ENCODE measurements around the gene ZNF534.
"Not testable (repeated sequence)": the region's sequence is repeated elsewhere in the genome, so short reads cannot be mapped to it uniquely, and the experiment has no call there.

Gene ZNF534

DNA sequence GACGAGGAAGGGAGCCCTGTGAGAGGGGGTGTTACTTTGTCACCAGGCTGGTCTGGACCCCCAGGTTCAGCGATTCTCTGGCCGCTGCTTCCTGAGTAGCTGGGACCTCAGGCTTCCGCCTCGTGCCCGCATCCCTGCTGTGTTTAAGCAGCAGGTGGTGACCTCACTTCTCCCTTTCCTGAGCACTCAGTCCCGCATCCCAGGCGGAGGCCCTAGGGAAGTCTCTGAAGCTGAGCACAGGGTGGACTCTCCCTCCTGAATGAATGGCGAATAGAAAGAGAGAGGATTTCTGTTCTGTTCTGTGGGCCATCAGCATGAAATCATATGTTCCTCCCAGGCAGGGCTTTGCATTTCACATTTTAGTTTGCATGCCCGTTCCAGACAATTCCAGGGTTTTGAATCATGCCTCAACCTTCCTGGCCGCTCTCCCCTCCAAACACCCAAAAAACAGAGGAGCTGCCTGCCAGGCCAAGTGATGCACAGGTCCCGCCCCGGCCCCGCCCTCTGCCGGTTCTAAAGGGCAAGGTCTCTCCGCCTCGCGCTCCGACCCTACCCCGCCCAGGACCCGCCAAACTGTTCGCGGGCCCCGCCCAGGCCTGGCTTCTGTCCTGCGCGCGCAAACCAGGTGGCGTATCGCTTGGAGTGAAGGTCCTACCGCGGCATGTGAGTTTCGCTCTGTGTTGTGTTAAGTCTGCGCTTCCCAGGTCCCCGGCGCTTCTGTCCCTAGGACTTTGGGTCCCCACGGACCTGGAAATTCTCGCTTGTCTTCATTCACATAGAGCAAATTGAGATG, 63.4 kb downstream of the ZNF534 start:
- no peaks in the 10 kb centered on the region for H3K27me3 ChIP-seq (ENCODE audit: insufficient read depth, poor library complexity, severe bottlenecking)
- DNase-seq (ENCODE audit: low spot score), result no peak
- H3K36me3 ChIP-seq (ENCODE audit: low read depth), result no peaks in the 10 kb centered on the region
- H3K4me1 ChIP-seq (ENCODE audit: insufficient read depth, poor library complexity, severe bottlenecking), result no peaks in the 10 kb centered on the region
- ATAC-seq (ENCODE audit: low read depth), result no peak
- H3K27ac ChIP-seq (ENCODE audit: poor library complexity, severe bottlenecking), result no peak overlapping the region
- no peak for TF ChIP-seq CTCF (IDR thresholded peaks at IDR 0.05; ENCODE audit: poor library complexity, severe bottlenecking)
- peaks cover under 1% of the 10 kb centered on the region for H3K9me3 ChIP-seq (ENCODE audit: severe bottlenecking)
- no peak overlapping the region for H3K4me3 ChIP-seq (ENCODE audit: severe bottlenecking)

DNA sequence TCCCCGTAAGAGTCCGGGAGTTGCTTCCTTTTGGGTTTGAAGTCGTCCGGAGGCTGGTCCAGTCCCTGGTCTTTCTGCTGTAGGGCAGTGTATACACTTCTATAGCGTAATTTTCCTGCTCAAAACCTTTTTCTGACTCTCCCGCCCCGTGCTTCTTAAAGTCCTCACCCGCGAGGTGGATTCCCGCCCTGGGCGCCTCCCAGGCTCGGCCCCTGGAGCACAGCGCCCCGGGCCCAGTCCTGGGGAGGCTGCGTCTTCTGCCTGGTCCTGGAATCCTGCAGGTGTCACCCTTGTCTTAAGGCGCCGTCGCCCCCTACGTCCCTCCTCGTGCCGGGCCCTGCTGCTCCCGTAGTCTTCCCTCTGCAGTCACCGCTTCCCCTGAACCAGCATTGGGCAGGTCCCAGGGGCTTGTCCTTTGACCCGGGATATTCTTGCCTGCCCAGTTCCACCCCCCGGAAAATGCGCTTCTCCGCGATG, 64.1 kb downstream of the ZNF534 start:
- no peak for TF ChIP-seq CTCF (IDR thresholded peaks at IDR 0.05; ENCODE audit: poor library complexity, severe bottlenecking)
- Histone ChIP-seq H3K27ac (ENCODE audit: poor library complexity, severe bottlenecking) (no peak overlapping the region), H3K4me1 (ENCODE audit: insufficient read depth, poor library complexity, severe bottlenecking) (no peaks in the 10 kb centered on the region), H3K27me3 (ENCODE audit: insufficient read depth, poor library complexity, severe bottlenecking) (no peaks in the 10 kb centered on the region), H3K4me3 (ENCODE audit: severe bottlenecking) (no peak overlapping the region), H3K9me3 (ENCODE audit: severe bottlenecking) (no peaks in the 10 kb centered on the region), H3K36me3 (ENCODE audit: low read depth) (no peaks in the 10 kb centered on the region)
- no peak for ATAC-seq (ENCODE audit: low read depth)
- DNase-seq (ENCODE audit: low spot score), result no peak

DNA sequence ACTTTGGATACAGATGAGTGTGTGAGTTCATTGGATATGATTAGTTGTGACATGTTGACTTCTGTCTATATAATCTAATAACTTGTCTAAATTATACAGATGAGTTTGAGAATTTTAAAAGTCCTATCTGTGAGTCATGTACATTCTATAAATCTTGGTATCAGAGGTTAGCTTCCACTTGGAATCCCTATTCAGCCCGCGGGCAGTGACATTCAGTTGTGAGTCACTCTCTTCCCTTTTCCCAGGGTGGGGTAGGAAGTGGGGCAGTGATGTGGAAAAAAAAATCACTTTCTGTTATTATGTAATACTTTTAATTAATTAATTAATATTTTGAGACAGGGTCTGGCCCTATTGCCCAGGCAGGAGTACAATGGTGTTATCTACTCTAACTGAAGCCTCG, 65.6 kb downstream of the ZNF534 start:
- Histone ChIP-seq H3K4me3 (ENCODE audit: severe bottlenecking) (no peak overlapping the region), H3K4me1 (ENCODE audit: insufficient read depth, poor library complexity, severe bottlenecking) (no peaks in the 10 kb centered on the region), H3K9me3 (ENCODE audit: severe bottlenecking) (no peaks in the 10 kb centered on the region), H3K36me3 (ENCODE audit: low read depth) (no peaks in the 10 kb centered on the region), H3K27me3 (ENCODE audit: insufficient read depth, poor library complexity, severe bottlenecking) (no peaks in the 10 kb centered on the region), H3K27ac (ENCODE audit: poor library complexity, severe bottlenecking) (no peak overlapping the region)
- ATAC-seq (ENCODE audit: low read depth) (no peak), DNase-seq (ENCODE audit: low spot score) (no peak)
- TF ChIP-seq CTCF (IDR thresholded peaks at IDR 0.05; ENCODE audit: poor library complexity, severe bottlenecking), result no peak

DNA sequence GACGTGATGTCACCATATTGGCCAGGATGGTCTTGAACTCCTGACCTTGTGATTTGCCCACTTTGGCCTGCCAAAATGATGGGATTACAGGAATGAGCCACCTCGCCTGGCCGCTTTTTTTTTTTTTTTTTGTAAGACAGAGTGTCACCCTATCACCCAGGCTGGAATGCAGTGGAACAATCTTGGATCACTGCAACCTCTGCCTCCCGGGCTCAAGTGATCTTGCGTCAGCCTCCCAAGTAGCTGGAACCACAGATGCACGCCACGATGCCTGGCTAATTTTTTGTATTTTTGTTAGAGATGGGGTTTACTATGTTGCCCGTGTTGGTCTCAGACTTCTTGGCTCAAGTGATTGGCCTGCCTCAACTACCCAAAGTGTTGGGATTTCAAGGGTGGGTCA, 69.6 kb downstream of the ZNF534 start:
- Histone ChIP-seq H3K4me1 (ENCODE audit: insufficient read depth, poor library complexity, severe bottlenecking) (no peaks in the 10 kb centered on the region), H3K27ac (ENCODE audit: poor library complexity, severe bottlenecking) (no peak overlapping the region), H3K9me3 (ENCODE audit: severe bottlenecking) (no peaks in the 10 kb centered on the region), H3K36me3 (ENCODE audit: low read depth) (no peaks in the 10 kb centered on the region), H3K4me3 (ENCODE audit: severe bottlenecking) (no peak overlapping the region), H3K27me3 (ENCODE audit: insufficient read depth, poor library complexity, severe bottlenecking) (no peaks in the 10 kb centered on the region)
- DNase-seq (ENCODE audit: low spot score) (no peak), ATAC-seq (ENCODE audit: low read depth) (no peak)
- TF ChIP-seq CTCF (IDR thresholded peaks at IDR 0.05; ENCODE audit: poor library complexity, severe bottlenecking), result no peak

GRCh38 chr19:52500474-52500873, 71.5 kb downstream of the ZNF534 start:
- H3K4me1 ChIP-seq (ENCODE audit: insufficient read depth, poor library complexity, severe bottlenecking); H3K4me3 ChIP-seq (ENCODE audit: severe bottlenecking); ATAC-seq (ENCODE audit: low read depth); H3K27ac ChIP-seq (ENCODE audit: poor library complexity, severe bottlenecking); H3K36me3 ChIP-seq (ENCODE audit: low read depth); DNase-seq (ENCODE audit: low spot score); H3K27me3 ChIP-seq (ENCODE audit: insufficient read depth, poor library complexity, severe bottlenecking); H3K9me3 ChIP-seq (ENCODE audit: severe bottlenecking): not testable (repeated sequence)

GRCh38 chr19:52500991-52501390, 72.0 kb downstream of the ZNF534 start:
- not testable (repeated sequence) for H3K27me3 ChIP-seq (ENCODE audit: insufficient read depth, poor library complexity, severe bottlenecking); H3K27ac ChIP-seq (ENCODE audit: poor library complexity, severe bottlenecking); DNase-seq (ENCODE audit: low spot score); H3K36me3 ChIP-seq (ENCODE audit: low read depth); H3K9me3 ChIP-seq (ENCODE audit: severe bottlenecking); ATAC-seq (ENCODE audit: low read depth); H3K4me1 ChIP-seq (ENCODE audit: insufficient read depth, poor library complexity, severe bottlenecking); H3K4me3 ChIP-seq (ENCODE audit: severe bottlenecking)
